Endodermal cell (in vitro differentiated cells): ENCODE measurements around the gene EGLN3. TPM values are rescaled to one million over a fixed set of nuclear protein-coding genes. Genes with fewer than 3 reads are reported as not detected.
A peak's percentile ranks its signal among the peaks of the same experiment; 100 is the strongest.

ENCODE experiments used
- DNase-seq: peaks from one replicate; pipeline ENCODE4 v3.0.0-alpha.2; 2017
- H3K27ac ChIP-seq: 2 replicates; pipeline ENCODE4 v1.5.1; 2013; ENCODE audit warnings: mild to moderate bottlenecking, low read depth, low read length, moderate library complexity
- H3K27me3 ChIP-seq: 2 replicates; pipeline ENCODE4 v1.6.1; 2013; ENCODE audit warnings: mild to moderate bottlenecking, low read length, moderate library complexity; ENCODE audit not compliant: insufficient read depth, control insufficient read depth, poor library complexity, severe bottlenecking
- H3K36me3 ChIP-seq: 2 replicates; pipeline ENCODE4 v1.7.0; 2013; ENCODE audit warnings: mild to moderate bottlenecking, low read length, moderate library complexity; ENCODE audit not compliant: control insufficient read depth, insufficient read depth
- H3K4me1 ChIP-seq: one replicate; pipeline ENCODE4 v1.7.0; 2013; ENCODE audit warnings: low read length; ENCODE audit not compliant: control insufficient read depth, insufficient read depth
- H3K4me3 ChIP-seq: 2 replicates; pipeline ENCODE4 v1.5.1; 2013; ENCODE audit warnings: mild to moderate bottlenecking, low read length, moderate library complexity
- H3K9ac ChIP-seq: 2 replicates; pipeline ENCODE4 v1.6.1; 2013; ENCODE audit warnings: mild to moderate bottlenecking, low read length, moderate library complexity; ENCODE audit not compliant: poor library complexity, severe bottlenecking; ENCODE audit errors: extremely low read depth
- H3K9me3 ChIP-seq: 2 replicates; pipeline ENCODE4 v1.6.1; 2013; ENCODE audit warnings: mild to moderate bottlenecking, low read length, moderate library complexity; ENCODE audit not compliant: control insufficient read depth
- H3K27ac Mint-ChIP-seq: 2 replicates; pipeline ENCODE4 v1.8.0; 2020; ENCODE audit warnings: mixed read lengths
- H3K27me3 Mint-ChIP-seq: 2 replicates; pipeline ENCODE4 v1.8.0; 2021; ENCODE audit warnings: mild to moderate bottlenecking, mixed read lengths; ENCODE audit not compliant: insufficient read depth
- H3K36me3 Mint-ChIP-seq: 2 replicates; pipeline ENCODE4 v1.8.0; 2020; ENCODE audit warnings: low read depth, mixed read lengths
- H3K4me1 Mint-ChIP-seq: 2 replicates; pipeline ENCODE4 v1.8.0; 2020; ENCODE audit warnings: mixed read lengths
- H3K4me3 Mint-ChIP-seq: 2 replicates; pipeline ENCODE4 v1.8.0; 2020; ENCODE audit warnings: mild to moderate bottlenecking, moderate library complexity, mixed read lengths
- H3K9me3 Mint-ChIP-seq: 2 replicates; pipeline ENCODE4 v1.8.0; 2020; ENCODE audit warnings: mild to moderate bottlenecking, mixed read lengths
- CTCF ChIP-seq: fragments of 200-600 bp; sonication (generic); conservative IDR thresholded peaks from 2 replicates; pipeline ENCODE4 v1.5.0; 2021; ENCODE audit warnings: antibody characterized with exemption, mild to moderate bottlenecking
- WGBS, 2 experiments: methylation state at CpG; one replicate each; pipeline versions ENCODE4 v1.1.5 to v1.1.7; 2013; ENCODE audit warnings: missing lambda C conversion rate in 2 of 2, mixed read lengths in 1 of 2; ENCODE audit not compliant: insufficient coverage in 1 of 2, insufficient read length in 1 of 2; 5-methylcytosine and 5-hydroxymethylcytosine counted together
- total RNA-seq, 2 donors: library from RNA; stranded (reverse); fragmentation: NEBNext Ultra II Directional in 1 of 2; extraction: Animal tissue kit (Norgen Biotek cat#: 25700) in 1 of 2; gene quantifications; 2 replicates in 1 of 2; 3 replicates in 1 of 2; pipeline ENCODE4 v1.2.1, GENCODE V29; 2021

EGLN3 gene
- total RNA-seq, 2 donors from 2014 or later, result 13.4 to 18.1 TPM

- Histone ChIP-seq H3K4me3 (peak overlapping the region; percentile 56), H3K27me3 (peaks cover 18% of the 10 kb centered on the region), H3K9me3 (no peaks in the 10 kb centered on the region), H3K4me1 (peaks cover 16% of the 10 kb centered on the region), H3K36me3 (peaks cover 8% of the 10 kb centered on the region), H3K27ac (no peak overlapping the region), H3K9ac (no peak overlapping the region)
- Mint-ChIP-seq H3K36me3 (peaks cover 7% of the 10 kb centered on the region), H3K4me3 (no peak overlapping the region), H3K9me3 (no peaks in the 10 kb centered on the region), H3K27ac (no peak overlapping the region), H3K27me3 (peaks cover 18% of the 10 kb centered on the region), H3K4me1 (peaks cover 43% of the 10 kb centered on the region)
- WGBS, 2 experiments, result 91 to 100% methylated on average over 4 to 5 of the region's 5 CpGs
- TF ChIP-seq CTCF, result no peak
- no peak for DNase-seq
These were observed 4.0 kb downstream of the EGLN3 start for GRCh38 chr14:33946679-33947476.

DNA sequence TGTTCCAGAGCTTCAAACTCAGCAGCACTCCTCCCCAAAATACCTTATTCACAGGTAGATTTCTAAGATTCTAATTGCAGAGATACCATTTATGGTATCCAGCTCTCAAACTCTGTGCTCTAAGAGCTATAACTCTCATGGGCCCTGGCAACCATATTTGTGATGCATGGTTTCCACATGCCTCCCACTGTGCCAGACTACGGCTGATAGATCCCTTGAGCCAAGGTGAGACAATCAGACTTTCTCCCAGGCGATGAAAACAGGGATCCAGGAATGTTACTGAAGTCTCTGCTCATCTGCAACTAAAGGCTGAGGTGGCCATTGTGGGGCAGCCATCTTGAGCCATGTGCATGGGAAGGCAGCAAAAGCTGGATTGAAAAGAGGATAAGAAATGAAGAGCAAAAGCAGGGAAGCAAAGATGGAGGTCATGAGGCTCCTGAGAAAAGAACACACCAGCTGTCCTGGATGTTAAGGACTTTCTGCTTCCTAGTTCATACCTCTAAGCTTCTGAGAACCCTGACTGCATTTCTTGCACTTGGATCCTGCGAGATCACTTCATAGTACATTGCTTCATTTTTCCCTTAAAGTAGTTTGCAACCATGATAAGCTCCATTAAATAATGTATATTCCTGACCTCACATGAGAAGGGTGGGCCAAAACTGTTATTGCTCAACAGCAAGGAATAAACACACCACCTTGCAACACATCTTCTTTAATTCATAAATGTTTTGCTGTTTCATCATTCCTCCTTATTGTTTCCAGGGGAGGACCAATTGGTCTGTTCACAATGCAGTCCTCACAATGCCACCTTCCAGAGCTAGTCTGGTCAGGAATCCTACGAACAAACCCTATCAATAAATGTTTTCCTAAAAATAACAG, 5.4 kb downstream of the EGLN3 start:
- H3K36me3 Mint-ChIP-seq, result peaks cover 7% of the 10 kb centered on the region
- no peak for TF ChIP-seq CTCF
- H3K4me1 ChIP-seq, result peaks cover 14% of the 10 kb centered on the region
- no peaks in the 10 kb centered on the region for H3K9me3 Mint-ChIP-seq
- H3K27me3 Mint-ChIP-seq, result peaks cover 18% of the 10 kb centered on the region
- whole genome bisulfite sequencing, 2 experiments, result 86 to 91% methylated on average over 3 to 4 of the region's 4 CpGs
- H3K36me3 ChIP-seq, result peaks cover 8% of the 10 kb centered on the region
- no peak overlapping the region for H3K9ac ChIP-seq
- no peak overlapping the region for H3K27ac ChIP-seq
- H3K4me3 Mint-ChIP-seq, result no peak overlapping the region
- no peak overlapping the region for H3K4me3 ChIP-seq
- H3K9me3 ChIP-seq, result no peaks in the 10 kb centered on the region
- DNase-seq, result no peak
- peaks cover 18% of the 10 kb centered on the region for H3K27me3 ChIP-seq
- H3K4me1 Mint-ChIP-seq, result peaks cover 49% of the 10 kb centered on the region
- no peak overlapping the region for H3K27ac Mint-ChIP-seq

- H3K9me3 Mint-ChIP-seq, result no peaks in the 10 kb centered on the region
- Histone ChIP-seq H3K4me3 (no peak overlapping the region), H3K9me3 (no peaks in the 10 kb centered on the region), H3K9ac (no peak overlapping the region), H3K27ac (no peak overlapping the region), H3K36me3 (peaks cover 13% of the 10 kb centered on the region), H3K27me3 (no peaks in the 10 kb centered on the region), H3K4me1 (peaks cover 20% of the 10 kb centered on the region)
- WGBS, 2 experiments, result 92 to 100% methylated on average over 5 to 8 of the region's 8 CpGs
- no peak overlapping the region for H3K27ac Mint-ChIP-seq
- H3K4me1 Mint-ChIP-seq, result peaks cover 49% of the 10 kb centered on the region
- TF ChIP-seq CTCF, result no peak
- peaks cover 7% of the 10 kb centered on the region for H3K36me3 Mint-ChIP-seq
- no peaks in the 10 kb centered on the region for H3K27me3 Mint-ChIP-seq
- no peak overlapping the region for H3K4me3 Mint-ChIP-seq
- DNase-seq, result peak; percentile 28
These were observed 7.6 kb downstream of the EGLN3 start for GRCh38 chr14:33943096-33943883.
